ENCODE measurements around the gene ELL2.

ELL2 gene

DNA sequence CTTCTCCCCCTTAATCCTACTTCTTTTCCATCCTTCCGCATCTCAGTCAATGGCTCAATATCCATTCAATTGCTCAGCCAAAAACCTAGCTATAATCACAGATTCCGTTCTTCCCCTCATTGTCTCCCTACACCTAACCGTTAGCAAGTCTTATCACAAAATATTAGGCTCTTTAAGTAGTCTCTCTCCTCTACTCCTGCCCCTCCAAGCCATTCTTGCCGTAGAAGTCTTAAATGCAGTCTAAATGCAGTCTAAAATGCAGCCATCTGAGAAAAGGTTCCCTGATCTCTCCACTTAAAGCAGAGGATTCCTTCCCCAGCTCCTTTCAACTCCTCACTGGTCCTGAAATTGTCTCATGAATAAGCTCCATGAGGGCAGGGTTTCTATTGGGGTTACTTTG is 57.8 kb downstream of the ELL2 start:
- TF ChIP-seq, protein P1, sequence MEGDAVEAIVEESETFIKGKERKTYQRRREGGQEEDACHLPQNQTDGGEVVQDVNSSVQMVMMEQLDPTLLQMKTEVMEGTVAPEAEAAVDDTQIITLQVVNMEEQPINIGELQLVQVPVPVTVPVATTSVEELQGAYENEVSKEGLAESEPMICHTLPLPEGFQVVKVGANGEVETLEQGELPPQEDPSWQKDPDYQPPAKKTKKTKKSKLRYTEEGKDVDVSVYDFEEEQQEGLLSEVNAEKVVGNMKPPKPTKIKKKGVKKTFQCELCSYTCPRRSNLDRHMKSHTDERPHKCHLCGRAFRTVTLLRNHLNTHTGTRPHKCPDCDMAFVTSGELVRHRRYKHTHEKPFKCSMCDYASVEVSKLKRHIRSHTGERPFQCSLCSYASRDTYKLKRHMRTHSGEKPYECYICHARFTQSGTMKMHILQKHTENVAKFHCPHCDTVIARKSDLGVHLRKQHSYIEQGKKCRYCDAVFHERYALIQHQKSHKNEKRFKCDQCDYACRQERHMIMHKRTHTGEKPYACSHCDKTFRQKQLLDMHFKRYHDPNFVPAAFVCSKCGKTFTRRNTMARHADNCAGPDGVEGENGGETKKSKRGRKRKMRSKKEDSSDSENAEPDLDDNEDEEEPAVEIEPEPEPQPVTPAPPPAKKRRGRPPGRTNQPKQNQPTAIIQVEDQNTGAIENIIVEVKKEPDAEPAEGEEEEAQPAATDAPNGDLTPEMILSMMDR (IDR thresholded peaks at IDR 0.05; ENCODE audit: poor library complexity, severe bottlenecking) = no peak
- no peak for DNase-seq (ENCODE audit: low spot score)
- Histone ChIP-seq H3K4me3 (ENCODE audit: severe bottlenecking) (no peak overlapping the region), H3K36me3 (ENCODE audit: low read depth) (peaks cover 86% of the 10 kb centered on the region), H3K9me3 (ENCODE audit: severe bottlenecking) (no peaks in the 10 kb centered on the region), H3K27me3 (ENCODE audit: insufficient read depth, poor library complexity, severe bottlenecking) (no peaks in the 10 kb centered on the region), H3K4me1 (ENCODE audit: insufficient read depth, poor library complexity, severe bottlenecking) (peaks cover 34% of the 10 kb centered on the region), H3K27ac (ENCODE audit: poor library complexity, severe bottlenecking) (peak overlapping the region; percentile 79)
- ATAC-seq (ENCODE audit: low read depth) = no peak

DNA sequence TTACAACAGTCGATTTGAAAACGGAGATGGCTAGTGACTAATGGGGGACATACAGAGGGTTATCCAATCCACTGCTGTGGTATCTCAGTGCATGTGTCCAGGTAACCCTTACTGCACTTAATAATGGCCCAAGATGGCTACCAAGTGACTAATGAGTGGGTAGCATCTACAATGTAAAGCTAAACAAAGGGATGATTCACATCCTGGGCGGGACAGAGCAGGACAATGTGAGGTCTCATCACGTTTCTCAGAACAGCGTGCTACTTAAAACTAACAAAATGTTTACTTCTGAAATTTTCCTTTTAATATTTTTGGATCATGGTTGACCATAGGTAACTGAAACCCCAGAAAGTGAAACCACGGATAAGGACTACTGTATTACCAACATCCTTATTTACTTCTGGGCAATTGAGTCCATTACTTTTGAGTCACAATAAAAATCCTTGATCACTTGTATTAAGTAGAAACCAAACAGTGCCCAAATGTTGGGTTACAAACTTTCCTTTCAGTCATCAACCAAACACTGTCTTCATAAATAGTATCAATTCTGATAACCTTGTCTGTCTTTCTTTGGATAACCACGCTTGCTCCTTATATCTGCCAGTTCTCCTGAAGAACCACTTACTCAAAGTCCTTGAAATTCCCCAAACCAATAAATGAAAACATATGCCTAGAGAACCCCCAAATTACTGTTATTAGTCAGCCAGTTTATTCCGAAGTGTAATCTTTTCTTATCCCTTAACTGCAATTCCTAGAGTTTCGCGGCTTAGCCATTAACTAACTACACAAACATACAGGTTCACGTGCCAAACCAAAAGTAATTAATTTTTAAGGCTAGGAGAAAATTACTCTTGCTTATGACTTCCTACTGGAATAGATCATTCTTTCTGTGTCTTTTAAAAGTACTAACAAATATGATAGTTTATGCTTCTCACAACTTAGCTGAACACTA is 59.7 kb downstream of the ELL2 start:
- TF ChIP-seq, protein P1 (IDR thresholded peaks at IDR 0.05; ENCODE audit: poor library complexity, severe bottlenecking) = no peak
- Histone ChIP-seq H3K9me3 (ENCODE audit: severe bottlenecking) (no peaks in the 10 kb centered on the region), H3K36me3 (ENCODE audit: low read depth) (peaks cover 87% of the 10 kb centered on the region), H3K27ac (ENCODE audit: poor library complexity, severe bottlenecking) (peak overlapping the region; percentile 79), H3K4me1 (ENCODE audit: insufficient read depth, poor library complexity, severe bottlenecking) (peaks cover 32% of the 10 kb centered on the region), H3K4me3 (ENCODE audit: severe bottlenecking) (no peak overlapping the region), H3K27me3 (ENCODE audit: insufficient read depth, poor library complexity, severe bottlenecking) (no peaks in the 10 kb centered on the region)
- ATAC-seq (ENCODE audit: low read depth) (peak; percentile 96), DNase-seq (ENCODE audit: low spot score) (no peak)

DNA sequence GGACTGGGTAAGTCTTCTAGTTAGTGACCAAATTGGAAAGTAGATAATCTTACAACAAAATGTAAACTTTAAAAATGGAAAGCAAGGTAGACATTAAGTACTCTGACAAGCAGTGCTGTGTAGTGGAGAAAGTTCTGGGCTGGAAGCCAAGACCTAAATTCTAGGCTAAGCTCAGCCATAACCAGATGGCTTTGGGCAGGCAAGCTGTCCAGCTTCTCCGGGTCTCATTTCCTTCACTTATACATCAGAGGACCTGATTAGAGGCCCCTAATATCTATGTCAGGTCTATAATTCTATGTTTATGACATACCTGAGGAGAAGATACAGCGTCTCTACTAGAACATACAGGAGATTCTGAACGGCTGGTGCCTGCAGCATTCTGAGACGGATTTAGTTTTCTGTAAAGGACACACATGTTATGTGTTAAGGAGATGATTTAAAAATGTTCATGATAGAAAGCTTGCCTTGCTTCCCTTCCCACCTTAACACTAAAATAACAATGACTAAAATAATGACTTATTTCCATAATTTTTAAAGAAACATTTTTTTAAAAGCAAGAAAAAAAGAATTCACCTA is 61.2 kb downstream of the ELL2 start:
- H3K27me3 ChIP-seq (ENCODE audit: insufficient read depth, poor library complexity, severe bottlenecking) = no peaks in the 10 kb centered on the region
- DNase-seq (ENCODE audit: low spot score) (no peak), ATAC-seq (ENCODE audit: low read depth) (no peak)
- peaks cover 87% of the 10 kb centered on the region for H3K36me3 ChIP-seq (ENCODE audit: low read depth)
- TF ChIP-seq, protein P1 (IDR thresholded peaks at IDR 0.05; ENCODE audit: poor library complexity, severe bottlenecking) = no peak
- peak overlapping the region; percentile 79 for H3K27ac ChIP-seq (ENCODE audit: poor library complexity, severe bottlenecking)
- no peak overlapping the region for H3K4me3 ChIP-seq (ENCODE audit: severe bottlenecking)
- H3K9me3 ChIP-seq (ENCODE audit: severe bottlenecking) = no peaks in the 10 kb centered on the region
- peaks cover 23% of the 10 kb centered on the region for H3K4me1 ChIP-seq (ENCODE audit: insufficient read depth, poor library complexity, severe bottlenecking)

DNA sequence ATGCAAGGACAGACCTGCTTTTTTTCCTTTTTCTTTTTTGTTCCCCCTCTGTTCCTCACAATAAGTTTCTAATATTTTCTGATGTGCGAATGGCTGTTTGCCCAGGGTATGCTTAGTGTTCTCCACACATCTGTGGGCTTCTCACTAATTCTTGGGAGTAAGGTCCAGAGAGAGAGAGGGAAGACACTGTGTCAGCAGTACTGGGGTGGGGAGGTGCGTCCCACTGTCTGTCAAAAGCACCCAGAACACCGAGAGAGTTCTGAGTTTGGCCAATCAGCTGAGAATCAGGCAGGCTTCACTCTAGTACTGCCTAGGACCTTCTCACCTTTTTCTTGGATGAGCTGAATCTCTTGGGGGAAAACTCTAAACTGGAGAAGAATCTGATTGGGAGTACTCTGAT is 61.8 kb downstream of the ELL2 start:
- Histone ChIP-seq H3K9me3 (ENCODE audit: severe bottlenecking) (no peaks in the 10 kb centered on the region), H3K36me3 (ENCODE audit: low read depth) (peaks cover 87% of the 10 kb centered on the region), H3K27me3 (ENCODE audit: insufficient read depth, poor library complexity, severe bottlenecking) (no peaks in the 10 kb centered on the region), H3K27ac (ENCODE audit: poor library complexity, severe bottlenecking) (peak overlapping the region; percentile 79), H3K4me1 (ENCODE audit: insufficient read depth, poor library complexity, severe bottlenecking) (peaks cover 20% of the 10 kb centered on the region), H3K4me3 (ENCODE audit: severe bottlenecking) (no peak overlapping the region)
- TF ChIP-seq, protein P1 (IDR thresholded peaks at IDR 0.05; ENCODE audit: poor library complexity, severe bottlenecking) = no peak
- DNase-seq (ENCODE audit: low spot score) (no peak), ATAC-seq (ENCODE audit: low read depth) (no peak)
